Measurements from ENCODE around the gene SPRR2B. TPM values are rescaled to one million over a fixed set of nuclear protein-coding genes. Genes with fewer than 3 reads are reported as not detected.
A peak's percentile ranks its signal among the peaks of the same experiment; 100 is the strongest.

Gene SPRR2B
- total and polyA plus RNA-seq, 9 of the 15 experiments (the other 6 are each of a cell fraction or from before 2014, with no cell fraction given) = not detected

- FAIRE-seq = no peak
- BruUV-seq (replicated peaks) = no TSS peak
- WGBS (ENCODE audit: insufficient coverage, low coverage, missing lambda C conversion rate) = 53% methylated on average over 3 of the region's 3 CpGs
Measured at GRCh38 chr1:153081736-153082135, 10.3 kb upstream of the SPRR2B start.

GRCh38 chr1:153072806-153073726 lies 1.7 kb upstream of the SPRR2B start:
- in situ Hi-C loops (cut with MboI) = no loop called here
- ChIA-PET POLR2A (interaction anchor here (0.9 kb wide), 1 partner anchor 22 kb away, joined by 3 read pairs; no protein-coding TSS in a partner anchor), CTCF (ENCODE audit: low intra/inter-chr PET ratio) (no interaction called here)
- peak overlapping the region; percentile 34; the same call in 2 of the 3 replicates for H3K27ac ChIP-seq (ENCODE audit: extremely low read depth, low read depth, low read length)
- DNase-seq (ENCODE audit: extremely low read depth in 1 of 4, low spot score in 3 of 4) (peak in 3 of 4 experiments; percentile 5 to 61 (median 7)), ATAC-seq (peak; percentile 89), FAIRE-seq (peak; percentile 70)
- peak overlapping the region in 1 of 2 experiments; percentile 26; a peak in 1 of 4 replicates for H3K9ac ChIP-seq (ENCODE audit: insufficient read depth in 1 of 2, low read depth in 2 of 2, low read length in 2 of 2)
- H3K79me2 ChIP-seq (ENCODE audit: control insufficient read depth, insufficient read depth, low read length) = no peaks in the 10 kb centered on the region
- intact Hi-C loops (cut with micrococcal nuclease) = no loop called here
- H3K4me3 ChIP-seq = no peak overlapping the region
- H3K27me3 ChIP-seq (ENCODE audit: control insufficient read depth in 2 of 2, insufficient read depth in 2 of 2, low read length in 2 of 2) = no peaks in the 10 kb centered on the region
- 4% methylated on average over 5 of the region's 5 CpGs for WGBS (ENCODE audit: insufficient coverage, low coverage, missing lambda C conversion rate)
- peaks cover 5 to 17% of the 10 kb centered on the region in 2 experiments for H3K4me1 ChIP-seq (replicated peaks in 1 of 2; ENCODE audit: control insufficient read depth in 2 of 2, insufficient read depth in 2 of 2, low read length in 2 of 2)
- no TSS peak for BruUV-seq (replicated peaks)
- no peaks in the 10 kb centered on the region for H3K9me1 ChIP-seq (ENCODE audit: control insufficient read depth, insufficient read depth, low read length)
- peak overlapping the region; percentile 56; the same call in 1 of the 2 replicates for H2AFZ ChIP-seq (ENCODE audit: low read depth, low read length)
- no peaks in the 10 kb centered on the region for H4K20me1 ChIP-seq (replicated peaks; ENCODE audit: control insufficient read depth, insufficient read depth, low read length)
- no peaks in the 10 kb centered on the region for H3K9me3 ChIP-seq (replicated peaks; ENCODE audit: control insufficient read depth, insufficient read depth, low read depth, low read length)
- H3K4me2 ChIP-seq (ENCODE audit: insufficient read depth, low read length) = peak overlapping the region; percentile 42
- no peaks in the 10 kb centered on the region for H3K36me3 ChIP-seq (ENCODE audit: control insufficient read depth, insufficient read depth, low read length)
- peak; percentile 79 for TF ChIP-seq TEAD4 (IDR thresholded peaks at IDR 0.05; ENCODE audit: low read length)
- TF ChIP-seq TEAD4 (CRISPR knock-in tag; IDR thresholded peaks at IDR 0.05; ENCODE audit: borderline replicate concordance) = no peak
- TF ChIP-seq SMARCA4 (IDR thresholded peaks at IDR 0.05) = peak; percentile 50; the same call in 1 of the 2 replicates
- TF ChIP-seq ZNF830 (CRISPR knock-in tag; IDR thresholded peaks at IDR 0.05) = no peak
- 0 out of 2 replicates have a peak, but pooled peaks have one; percentile 7 for TF ChIP-seq EP300 (IDR thresholded peaks at IDR 0.05; ENCODE audit: low read length)
- no peak for TF ChIP-seq TAF7 (tag; IDR thresholded peaks at IDR 0.05)
- TF ChIP-seq SNIP1 (IDR thresholded peaks at IDR 0.05; ENCODE audit: low read depth) = no peak
- TF ChIP-seq MTA2 (IDR thresholded peaks at IDR 0.05; ENCODE audit: low read depth) = 0 out of 2 replicates have a peak, but pooled peaks have one; percentile 12
- no peak for TF ChIP-seq MTF1 (CRISPR knock-in tag; IDR thresholded peaks at IDR 0.05; ENCODE audit: borderline replicate concordance)
- peak; percentile 70 for TF ChIP-seq ARID1B (IDR thresholded peaks at IDR 0.05)
- TF ChIP-seq CCNT2 (IDR thresholded peaks at IDR 0.05; ENCODE audit: borderline replicate concordance, extremely low read depth, insufficient read length, low read depth, low read length) = no peak
- no peak for TF ChIP-seq HOXB6 (CRISPR knock-in tag; IDR thresholded peaks at IDR 0.05; ENCODE audit: borderline replicate concordance)
- TF ChIP-seq COPS2 (conservative IDR thresholded peaks at IDR 0.05) = no peak
- peak; percentile 24; the same call in 1 of the 2 replicates for TF ChIP-seq JUND (IDR thresholded peaks at IDR 0.05; ENCODE audit: borderline replicate concordance, low read depth, low read length)
- no peak for TF ChIP-seq JUND (tag; IDR thresholded peaks at IDR 0.05; ENCODE audit: borderline replicate concordance, low read depth, low read length)

More at GRCh38 chr1:153081736-153082135, 10.3 kb upstream of the SPRR2B start:
- POLR2A ChIA-PET = no interaction called here
- Histone ChIP-seq H3K9me1 (ENCODE audit: control insufficient read depth, insufficient read depth, low read length) (no peaks in the 10 kb centered on the region), H3K27me3 (ENCODE audit: control insufficient read depth in 2 of 2, insufficient read depth in 2 of 2, low read length in 2 of 2) (no peaks in the 10 kb centered on the region), H3K4me1 (replicated peaks in 1 of 2; ENCODE audit: control insufficient read depth in 2 of 2, insufficient read depth in 2 of 2, low read length in 2 of 2) (no peaks in the 10 kb centered on the region), H3K36me3 (ENCODE audit: control insufficient read depth, insufficient read depth, low read length) (no peaks in the 10 kb centered on the region), H4K20me1 (replicated peaks; ENCODE audit: control insufficient read depth, insufficient read depth, low read length) (no peaks in the 10 kb centered on the region), H3K9me3 (replicated peaks; ENCODE audit: control insufficient read depth, insufficient read depth, low read depth, low read length) (no peaks in the 10 kb centered on the region), H3K27ac (ENCODE audit: extremely low read depth, low read depth, low read length) (no peak overlapping the region), H3K4me2 (ENCODE audit: insufficient read depth, low read length) (no peak overlapping the region), H3K9ac (ENCODE audit: insufficient read depth in 1 of 2, low read depth in 2 of 2, low read length in 2 of 2) (no peak overlapping the region), H3K79me2 (ENCODE audit: control insufficient read depth, insufficient read depth, low read length) (no peaks in the 10 kb centered on the region), H3K4me3 (no peak overlapping the region), H2AFZ (ENCODE audit: low read depth, low read length) (no peak overlapping the region)
- TF ChIP-seq NR4A1 (CRISPR knock-in tag; IDR thresholded peaks at IDR 0.05) = no peak
- TF ChIP-seq NR4A1 (tag; IDR thresholded peaks at IDR 0.05) = no peak
- in situ Hi-C loops (cut with MboI) = no loop called here
- CTCF ChIA-PET (ENCODE audit: low intra/inter-chr PET ratio) = no interaction called here
- no peak for ATAC-seq
- intact Hi-C loops (cut with micrococcal nuclease) = no loop called here
- no peak for DNase-seq (ENCODE audit: extremely low read depth in 1 of 4, low spot score in 3 of 4)
